NCI-H2081 treated with DMSO at 0.1 percent for 48 hours (cell line): ENCODE results near the gene SH2D3A.
A peak's percentile ranks its signal among the peaks of the same experiment; 100 is the strongest.
"Not testable (repeated sequence)": the region's sequence is repeated elsewhere in the genome, so short reads cannot be mapped to it uniquely, and the experiment has no call there.

Experiments
- DNase-seq: peaks from one replicate; lab custom pipeline; 2025; lab: John Stamatoyannopoulos, UW

SH2D3A gene

GRCh38 chr19:6767357-6768235, at the start of gene SH2D3A:
TSS of gene SH2D3A (minus strand) at chr19:6767435. CDS start at chr19:6763748, 3,687 bp downstream.
- peak; percentile 33 for DNase-seq

GRCh38 chr19:6813659-6814058, 46.4 kb upstream of the SH2D3A start:
- DNase-seq, result no peak

GRCh38 chr19:6812612-6813011, 45.4 kb upstream of the SH2D3A start:
- no peak for DNase-seq

- DNase-seq, result no peak
Measured at GRCh38 chr19:6811906-6812305, 44.7 kb upstream of the SH2D3A start.

GRCh38 chr19:6811378-6811777, 44.1 kb upstream of the SH2D3A start:
- no peak for DNase-seq

GRCh38 chr19:6809262-6809661, 42.0 kb upstream of the SH2D3A start:
- no peak for DNase-seq

GRCh38 chr19:6808494-6808893, 41.3 kb upstream of the SH2D3A start:
- no peak for DNase-seq

- DNase-seq, result no peak
Measured at GRCh38 chr19:6807291-6807690, 40.1 kb upstream of the SH2D3A start.

GRCh38 chr19:6806488-6806887, 39.3 kb upstream of the SH2D3A start:
- DNase-seq, result no peak

GRCh38 chr19:6803036-6803404, 35.8 kb upstream of the SH2D3A start:
- no peak for DNase-seq

GRCh38 chr19:6802336-6803035, 35.3 kb upstream of the SH2D3A start:
- no peak for DNase-seq

- no peak for DNase-seq
Measured at GRCh38 chr19:6801485-6802086, 34.4 kb upstream of the SH2D3A start.

GRCh38 chr19:6800991-6801484, 33.8 kb upstream of the SH2D3A start:
- DNase-seq, result no peak

- DNase-seq, result not testable (repeated sequence)
Measured at GRCh38 chr19:6800160-6800790, 33.0 kb upstream of the SH2D3A start.

- DNase-seq, result no peak
Measured at GRCh38 chr19:6797646-6798045, 30.4 kb upstream of the SH2D3A start.

GRCh38 chr19:6796278-6796677, 29.0 kb upstream of the SH2D3A start:
- no peak for DNase-seq

GRCh38 chr19:6794686-6795431, 27.6 kb upstream of the SH2D3A start:
- no peak for DNase-seq

- DNase-seq, result no peak
Measured at GRCh38 chr19:6793973-6794372, 26.7 kb upstream of the SH2D3A start.

GRCh38 chr19:6793411-6793810, 26.2 kb upstream of the SH2D3A start:
- no peak for DNase-seq

- DNase-seq, result no peak
Measured at GRCh38 chr19:6791237-6791636, 24.0 kb upstream of the SH2D3A start.
